Hematopoietic multipotent progenitor cell treated with erythropoietin and hydrocortisone succinate and interleukin-3 and kit ligand, for 6 days (in vitro differentiated cells): Measurements from ENCODE around the gene WFIKKN2.

Experiments
- DNase-seq: peaks from one replicate; pipeline ENCODE4 v3.0.0-alpha.2; 2015

WFIKKN2 gene

GRCh38 chr17:50881182-50881581, 45.8 kb downstream of the WFIKKN2 start:
- DNase-seq: no peak

GRCh38 chr17:50882851-50883250, 47.5 kb downstream of the WFIKKN2 start:
- no peak for DNase-seq

GRCh38 chr17:50883850-50884438, 48.6 kb downstream of the WFIKKN2 start:
- DNase-seq: peak; percentile 75

- DNase-seq: no peak
Observed at GRCh38 chr17:50884439-50885311, 49.3 kb downstream of the WFIKKN2 start.

GRCh38 chr17:50887705-50888245, 52.4 kb downstream of the WFIKKN2 start:
- DNase-seq: no peak

- DNase-seq: no peak
Observed at GRCh38 chr17:50889528-50890118, 54.2 kb downstream of the WFIKKN2 start.

GRCh38 chr17:50890675-50891516, 55.5 kb downstream of the WFIKKN2 start:
- no peak for DNase-seq

GRCh38 chr17:50891577-50891989, 56.2 kb downstream of the WFIKKN2 start:
- no peak for DNase-seq
